Right lung (tissue), 5 donors: Measurements from ENCODE around the gene ZMYM5. TPM values are rescaled to one million over a fixed set of nuclear protein-coding genes. Genes with fewer than 3 reads are reported as not detected.

ENCODE experiments used
- polyA plus RNA-seq, 5 donors: library from polyadenylated mRNA; unstranded; fragments of 120-200 nt; gene quantifications; one replicate each; pipeline versions ENCODE4 v1.2.1 to v1.2.3, GENCODE V29; 2013; ENCODE audit warnings: inconsistent platforms in 1 of 5, low replicate concordance in 1 of 5; ENCODE audit not compliant: insufficient read length in 5 of 5, insufficient read depth in 1 of 5

The ZMYM5 gene
- polyA plus RNA-seq, 5 donors, result 20.4 to 39.2 (median 30.5) TPM

Other genes starting within 250 kb of the ZMYM5 start
- gene MPHOSPH8, start 230.0 kb downstream of the ZMYM5 start, polyA plus RNA-seq, result 10 to 100 TPM; 62.4 to 83.4 (median 78.5) TPM
- 10 to 100 TPM; 66.8 to 85.0 (median 80.1) TPM for gene PSPC1, start 80.7 kb downstream of the ZMYM5 start, polyA plus RNA-seq
- 100 to 1,000 TPM in 4 of 5 donors, 10 to 100 TPM in 1; 88.9 to 161 (median 121) TPM for gene ZMYM2, start 95.1 kb upstream of the ZMYM5 start, polyA plus RNA-seq